Measurements from ENCODE around the gene TNRC6A. TPM values are rescaled to one million over a fixed set of nuclear protein-coding genes. Genes with fewer than 3 reads are reported as not detected.

The TNRC6A gene
- total RNA-seq, 4 donors from 2014 or later = 26.3 to 120 (median 49.2) TPM

DNA sequence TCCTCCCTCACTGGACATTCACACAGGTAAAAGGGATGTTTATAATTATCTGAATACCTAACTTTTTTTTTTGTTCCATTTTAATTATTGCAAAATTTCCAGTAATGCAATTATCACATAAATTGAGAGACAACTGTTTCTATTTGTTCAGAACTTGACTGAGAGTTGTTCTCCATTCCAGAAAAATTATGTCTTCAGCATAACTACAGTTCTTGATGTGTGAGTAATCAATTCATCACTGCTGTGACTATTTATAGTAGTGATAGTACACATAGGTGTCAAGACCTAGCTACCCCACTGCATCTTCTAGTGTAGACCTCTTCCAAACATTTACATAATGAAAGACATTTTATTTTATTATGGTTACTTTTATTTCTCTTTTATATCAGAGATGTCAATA, 5.8 kb upstream of the TNRC6A start:
- peaks cover 1% of the 10 kb centered on the region for H3K4me1 ChIP-seq
- no peak overlapping the region for H3K27ac ChIP-seq
- no peak for DNase-seq (ENCODE audit: low spot score in 2 of 2)
- TF ChIP-seq, protein P1, sequence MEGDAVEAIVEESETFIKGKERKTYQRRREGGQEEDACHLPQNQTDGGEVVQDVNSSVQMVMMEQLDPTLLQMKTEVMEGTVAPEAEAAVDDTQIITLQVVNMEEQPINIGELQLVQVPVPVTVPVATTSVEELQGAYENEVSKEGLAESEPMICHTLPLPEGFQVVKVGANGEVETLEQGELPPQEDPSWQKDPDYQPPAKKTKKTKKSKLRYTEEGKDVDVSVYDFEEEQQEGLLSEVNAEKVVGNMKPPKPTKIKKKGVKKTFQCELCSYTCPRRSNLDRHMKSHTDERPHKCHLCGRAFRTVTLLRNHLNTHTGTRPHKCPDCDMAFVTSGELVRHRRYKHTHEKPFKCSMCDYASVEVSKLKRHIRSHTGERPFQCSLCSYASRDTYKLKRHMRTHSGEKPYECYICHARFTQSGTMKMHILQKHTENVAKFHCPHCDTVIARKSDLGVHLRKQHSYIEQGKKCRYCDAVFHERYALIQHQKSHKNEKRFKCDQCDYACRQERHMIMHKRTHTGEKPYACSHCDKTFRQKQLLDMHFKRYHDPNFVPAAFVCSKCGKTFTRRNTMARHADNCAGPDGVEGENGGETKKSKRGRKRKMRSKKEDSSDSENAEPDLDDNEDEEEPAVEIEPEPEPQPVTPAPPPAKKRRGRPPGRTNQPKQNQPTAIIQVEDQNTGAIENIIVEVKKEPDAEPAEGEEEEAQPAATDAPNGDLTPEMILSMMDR (IDR thresholded peaks at IDR 0.05) = no peak
- TF ChIP-seq EP300 (IDR thresholded peaks at IDR 0.05) (no peak), POLR2AphosphoS5 (IDR thresholded peaks at IDR 0.05) (no peak)
- H3K27me3 ChIP-seq = no peaks in the 10 kb centered on the region
- no peak overlapping the region for H3K4me3 ChIP-seq
- H3K36me3 ChIP-seq = no peaks in the 10 kb centered on the region
- no peaks in the 10 kb centered on the region for H3K9me3 ChIP-seq

DNA sequence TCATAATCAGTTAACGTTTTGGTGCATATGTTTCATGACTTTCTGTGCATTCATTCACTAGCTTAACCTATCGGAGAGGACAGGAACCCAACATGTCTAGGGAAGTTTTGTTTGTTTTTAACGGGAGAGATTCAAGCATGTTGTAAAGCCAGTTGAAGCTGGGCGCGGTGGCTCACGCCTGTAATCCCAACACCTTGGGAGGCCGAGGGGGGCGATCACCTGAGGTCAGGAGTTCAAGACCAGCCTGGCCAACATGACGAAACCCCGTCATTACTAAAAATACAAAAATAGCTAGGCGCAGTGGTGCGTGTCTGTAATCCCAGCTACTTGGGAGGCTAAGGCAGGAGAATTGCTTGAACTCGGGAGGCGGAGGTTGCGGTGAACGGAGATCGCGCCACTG, 1.4 kb upstream of the TNRC6A start:
- H3K27me3 ChIP-seq = no peaks in the 10 kb centered on the region
- TF ChIP-seq POLR2A (IDR thresholded peaks at IDR 0.05) = no peak
- no peak for TF ChIP-seq POLR2AphosphoS5 (IDR thresholded peaks at IDR 0.05)
- TF ChIP-seq, protein P1 (IDR thresholded peaks at IDR 0.05) = no peak
- no peak for TF ChIP-seq EP300 (IDR thresholded peaks at IDR 0.05)
- DNase-seq (ENCODE audit: low spot score in 2 of 2) = no peak
- no peaks in the 10 kb centered on the region for H3K36me3 ChIP-seq
- no peak overlapping the region for H3K4me3 ChIP-seq
- WGBS = 90% methylated on average over 18 of the region's 18 CpGs
- H3K27ac ChIP-seq = no peak overlapping the region
- H3K4me1 ChIP-seq = peaks cover 21% of the 10 kb centered on the region
- H3K9me3 ChIP-seq = no peaks in the 10 kb centered on the region

DNA sequence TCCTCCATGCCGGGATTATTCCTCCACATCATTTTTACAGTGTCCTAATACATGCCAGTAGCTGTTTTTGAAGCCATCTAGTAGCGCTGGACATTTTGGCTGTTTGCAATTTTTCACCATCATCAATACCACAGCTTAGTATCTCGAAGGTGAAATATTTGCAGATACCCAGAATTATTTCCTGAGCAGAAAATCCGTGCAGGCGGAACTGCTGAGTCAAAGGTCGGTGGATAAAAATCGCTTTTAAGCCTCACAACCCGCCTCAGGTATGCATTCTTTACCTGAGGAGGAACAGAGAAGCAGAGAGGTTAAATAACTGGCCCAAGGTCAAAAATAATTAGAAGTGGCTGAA, 584 bp upstream of the TNRC6A start:
- 6% methylated on average over 8 of the region's 8 CpGs for WGBS
- no peak for DNase-seq (ENCODE audit: low spot score in 2 of 2)
- H3K9me3 ChIP-seq = no peaks in the 10 kb centered on the region

GRCh38 chr16:24729951-24730815, 732 bp downstream of the TNRC6A start:
- no peaks in the 10 kb centered on the region for H3K9me3 ChIP-seq
- H3K36me3 ChIP-seq = peaks cover 4% of the 10 kb centered on the region
- H3K4me3 ChIP-seq = peak overlapping the region; percentile 80
- DNase-seq (ENCODE audit: low spot score in 2 of 2) = no peak
- WGBS = under 1% methylated on average over 61 of the region's 61 CpGs
- H3K27me3 ChIP-seq = no peaks in the 10 kb centered on the region
- H3K27ac ChIP-seq = peak overlapping the region; percentile 96
- H3K4me1 ChIP-seq = peaks cover 28% of the 10 kb centered on the region
- TF ChIP-seq EP300 (IDR thresholded peaks at IDR 0.05) (no peak), POLR2A (IDR thresholded peaks at IDR 0.05) (no peak), POLR2AphosphoS5 (IDR thresholded peaks at IDR 0.05) (no peak)
- TF ChIP-seq, protein P1 (IDR thresholded peaks at IDR 0.05) = no peak

More for the DNA sequence above, 584 bp upstream of the TNRC6A start:
- peaks cover 23% of the 10 kb centered on the region for H3K4me1 ChIP-seq
- TF ChIP-seq, protein P1 (IDR thresholded peaks at IDR 0.05) = no peak
- TF ChIP-seq POLR2AphosphoS5 (IDR thresholded peaks at IDR 0.05) = no peak
- no peak for TF ChIP-seq POLR2A (IDR thresholded peaks at IDR 0.05)
- TF ChIP-seq EP300 (IDR thresholded peaks at IDR 0.05) = no peak
- H3K36me3 ChIP-seq = peaks cover 3% of the 10 kb centered on the region
- peak overlapping the region; percentile 96 for H3K27ac ChIP-seq
- H3K27me3 ChIP-seq = no peaks in the 10 kb centered on the region
- peak overlapping the region; percentile 80 for H3K4me3 ChIP-seq

DNA sequence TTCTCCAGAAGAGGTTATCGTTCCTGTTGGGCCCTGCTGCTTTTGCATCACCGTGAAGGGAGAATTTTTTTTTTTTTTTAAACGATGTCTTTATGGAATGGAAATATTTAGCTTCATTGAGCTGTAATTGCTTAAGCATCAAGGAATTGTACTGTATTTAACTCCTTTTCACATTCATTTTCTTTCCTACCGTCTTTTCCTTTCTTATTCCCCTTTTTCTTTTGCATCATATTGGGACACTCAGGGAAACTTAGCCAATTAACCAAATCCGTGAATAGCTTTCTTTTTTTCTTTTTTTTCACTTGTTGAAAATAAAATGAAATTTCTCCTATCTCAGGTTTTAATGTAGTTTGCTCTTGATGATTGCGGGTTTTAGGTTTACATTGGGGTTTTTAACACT, 1.5 kb downstream of the TNRC6A start:
- 17% methylated on average over 6 of the region's 6 CpGs for WGBS
- Histone ChIP-seq H3K4me1 (peaks cover 29% of the 10 kb centered on the region), H3K27ac (no peak overlapping the region)

More for the DNA sequence above, 1.5 kb downstream of the TNRC6A start:
- DNase-seq (ENCODE audit: low spot score in 2 of 2) = no peak
- TF ChIP-seq EP300 (IDR thresholded peaks at IDR 0.05) (no peak), POLR2A (IDR thresholded peaks at IDR 0.05) (no peak), POLR2AphosphoS5 (IDR thresholded peaks at IDR 0.05) (no peak)
- TF ChIP-seq, protein P1 (IDR thresholded peaks at IDR 0.05) = no peak
- H3K4me3 ChIP-seq = peak overlapping the region; percentile 80
- H3K9me3 ChIP-seq = no peaks in the 10 kb centered on the region
- no peaks in the 10 kb centered on the region for H3K27me3 ChIP-seq
- peaks cover 4% of the 10 kb centered on the region for H3K36me3 ChIP-seq
